Measurements from ENCODE around the gene MATN3. TPM values are rescaled to one million over a fixed set of nuclear protein-coding genes. Genes with fewer than 3 reads are reported as not detected.
A peak's percentile ranks its signal among the peaks of the same experiment; 100 is the strongest.

The MATN3 gene
- total and polyA plus RNA-seq, 2 of the 13 experiments (the other 11 are each of a cell fraction or from before 2014, with no cell fraction given), result 36.1 to 208 TPM

- TF ChIP-seq, protein P1, sequence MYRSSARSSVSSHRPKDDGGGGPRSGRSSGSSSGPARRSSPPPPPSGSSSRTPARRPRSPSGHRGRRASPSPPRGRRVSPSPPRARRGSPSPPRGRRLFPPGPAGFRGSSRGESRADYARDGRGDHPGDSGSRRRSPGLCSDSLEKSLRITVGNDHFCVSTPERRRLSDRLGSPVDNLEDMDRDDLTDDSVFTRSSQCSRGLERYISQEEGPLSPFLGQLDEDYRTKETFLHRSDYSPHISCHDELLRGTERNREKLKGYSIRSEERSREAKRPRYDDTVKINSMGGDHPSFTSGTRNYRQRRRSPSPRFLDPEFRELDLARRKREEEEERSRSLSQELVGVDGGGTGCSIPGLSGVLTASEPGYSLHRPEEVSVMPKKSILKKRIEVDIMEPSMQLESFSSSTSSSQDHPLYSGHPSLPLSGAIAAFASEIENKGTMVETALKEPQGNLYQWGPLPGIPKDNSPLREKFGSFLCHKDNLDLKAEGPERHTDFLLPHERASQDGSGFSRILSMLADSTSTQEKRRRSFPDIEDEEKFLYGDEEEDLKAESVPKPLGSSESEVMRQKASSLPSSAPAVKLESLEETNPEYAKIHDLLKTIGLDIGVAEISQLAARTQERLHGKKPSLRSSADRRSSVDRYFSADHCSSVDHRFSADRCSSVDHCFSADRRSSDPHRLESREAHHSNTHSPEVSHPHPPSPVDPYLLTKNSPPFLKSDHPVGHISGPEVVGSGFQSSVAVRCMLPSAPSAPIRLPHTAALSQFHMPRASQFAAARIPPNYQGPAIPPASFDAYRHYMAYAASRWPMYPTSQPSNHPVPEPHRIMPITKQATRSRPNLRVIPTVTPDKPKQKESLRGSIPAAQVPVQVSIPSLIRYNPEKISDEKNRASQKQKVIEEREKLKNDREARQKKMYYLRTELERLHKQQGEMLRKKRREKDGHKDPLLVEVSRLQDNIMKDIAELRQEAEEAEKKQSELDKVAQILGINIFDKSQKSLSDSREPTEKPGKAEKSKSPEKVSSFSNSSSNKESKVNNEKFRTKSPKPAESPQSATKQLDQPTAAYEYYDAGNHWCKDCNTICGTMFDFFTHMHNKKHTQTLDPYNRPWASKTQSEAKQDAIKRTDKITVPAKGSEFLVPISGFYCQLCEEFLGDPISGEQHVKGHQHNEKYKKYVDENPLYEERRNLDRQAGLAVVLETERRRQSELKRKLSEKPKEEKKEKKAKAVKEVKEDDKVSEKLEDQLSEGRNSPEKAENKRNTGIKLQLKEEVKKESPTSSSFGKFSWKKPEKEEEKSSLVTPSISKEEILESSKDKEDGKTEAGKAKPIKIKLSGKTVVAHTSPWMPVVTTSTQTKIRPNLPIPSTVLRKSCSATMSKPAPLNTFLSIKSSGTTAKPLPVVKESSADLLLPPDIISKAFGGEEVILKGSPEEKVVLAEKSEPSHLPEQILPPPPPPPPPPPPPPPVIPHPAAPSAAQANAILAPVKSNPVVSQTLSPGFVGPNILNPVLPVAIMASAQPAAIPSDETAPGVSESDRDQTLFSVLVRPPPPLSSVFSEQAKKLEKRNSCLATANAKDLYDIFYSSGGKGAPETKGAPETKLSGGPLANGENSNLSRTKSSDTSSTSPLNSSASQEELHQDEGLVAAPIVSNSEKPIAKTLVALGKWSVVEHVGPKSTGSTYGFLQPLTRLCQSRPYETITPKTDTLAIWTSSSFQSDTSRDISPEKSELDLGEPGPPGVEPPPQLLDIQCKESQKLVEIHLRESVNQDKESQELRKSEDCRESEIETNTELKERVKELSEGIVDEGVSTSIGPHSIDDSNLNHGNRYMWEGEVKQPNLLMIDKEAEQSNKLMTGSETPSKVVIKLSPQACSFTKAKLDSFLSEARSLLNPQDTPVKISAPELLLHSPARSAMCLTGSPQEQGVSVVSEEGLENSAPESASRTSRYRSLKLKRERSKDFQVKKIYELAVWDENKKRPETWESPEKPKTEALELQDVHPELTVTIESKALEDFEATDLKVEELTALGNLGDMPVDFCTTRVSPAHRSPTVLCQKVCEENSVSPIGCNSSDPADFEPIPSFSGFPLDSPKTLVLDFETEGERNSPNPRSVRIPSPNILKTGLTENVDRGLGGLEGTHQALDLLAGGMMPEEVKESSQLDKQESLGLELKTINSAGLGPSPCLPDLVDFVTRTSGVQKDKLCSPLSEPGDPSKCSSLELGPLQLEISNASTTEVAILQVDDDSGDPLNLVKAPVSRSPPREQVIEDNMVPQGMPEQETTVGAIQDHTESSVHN (CRISPR knock-in tag; IDR thresholded peaks at IDR 0.05), result no peak
- no peak for TF ChIP-seq ZNF878 (CRISPR knock-in tag; IDR thresholded peaks at IDR 0.05)
- no peak for TF ChIP-seq ZFYVE20 (CRISPR knock-in tag; IDR thresholded peaks at IDR 0.05; ENCODE audit: borderline replicate concordance, low read depth)
- TF ChIP-seq ZNF225 (CRISPR knock-in tag; IDR thresholded peaks at IDR 0.05), result no peak
- TF ChIP-seq ZSCAN9 (CRISPR knock-in tag; IDR thresholded peaks at IDR 0.05; ENCODE audit: borderline replicate concordance), result no peak
- peak; percentile 52; the same call in 1 of the 2 replicates for TF ChIP-seq NFKB2 (CRISPR knock-in tag; IDR thresholded peaks at IDR 0.05; ENCODE audit: borderline replicate concordance)
- TF ChIP-seq JDP2 (CRISPR knock-in tag; IDR thresholded peaks at IDR 0.05; ENCODE audit: borderline replicate concordance), result no peak
- TF ChIP-seq, protein P2, sequence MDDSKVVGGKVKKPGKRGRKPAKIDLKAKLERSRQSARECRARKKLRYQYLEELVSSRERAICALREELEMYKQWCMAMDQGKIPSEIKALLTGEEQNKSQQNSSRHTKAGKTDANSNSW (CRISPR knock-in tag; IDR thresholded peaks at IDR 0.05; ENCODE audit: borderline replicate concordance), result no peak
- TF ChIP-seq, protein P3, sequence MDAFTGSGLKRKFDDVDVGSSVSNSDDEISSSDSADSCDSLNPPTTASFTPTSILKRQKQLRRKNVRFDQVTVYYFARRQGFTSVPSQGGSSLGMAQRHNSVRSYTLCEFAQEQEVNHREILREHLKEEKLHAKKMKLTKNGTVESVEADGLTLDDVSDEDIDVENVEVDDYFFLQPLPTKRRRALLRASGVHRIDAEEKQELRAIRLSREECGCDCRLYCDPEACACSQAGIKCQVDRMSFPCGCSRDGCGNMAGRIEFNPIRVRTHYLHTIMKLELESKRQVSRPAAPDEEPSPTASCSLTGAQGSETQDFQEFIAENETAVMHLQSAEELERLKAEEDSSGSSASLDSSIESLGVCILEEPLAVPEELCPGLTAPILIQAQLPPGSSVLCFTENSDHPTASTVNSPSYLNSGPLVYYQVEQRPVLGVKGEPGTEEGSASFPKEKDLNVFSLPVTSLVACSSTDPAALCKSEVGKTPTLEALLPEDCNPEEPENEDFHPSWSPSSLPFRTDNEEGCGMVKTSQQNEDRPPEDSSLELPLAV (CRISPR knock-in tag; conservative IDR thresholded peaks at IDR 0.05; ENCODE audit: low read depth), result no peak
- TF ChIP-seq CCDC6 (CRISPR knock-in tag; IDR thresholded peaks at IDR 0.05), result peak; percentile 17; the same call in 1 of the 2 replicates
- TF ChIP-seq ATF7 (IDR thresholded peaks at IDR 0.05), result no peak
- no peak for TF ChIP-seq ATF7 (CRISPR knock-in tag; IDR thresholded peaks at IDR 0.05)
- TF ChIP-seq, protein P4, sequence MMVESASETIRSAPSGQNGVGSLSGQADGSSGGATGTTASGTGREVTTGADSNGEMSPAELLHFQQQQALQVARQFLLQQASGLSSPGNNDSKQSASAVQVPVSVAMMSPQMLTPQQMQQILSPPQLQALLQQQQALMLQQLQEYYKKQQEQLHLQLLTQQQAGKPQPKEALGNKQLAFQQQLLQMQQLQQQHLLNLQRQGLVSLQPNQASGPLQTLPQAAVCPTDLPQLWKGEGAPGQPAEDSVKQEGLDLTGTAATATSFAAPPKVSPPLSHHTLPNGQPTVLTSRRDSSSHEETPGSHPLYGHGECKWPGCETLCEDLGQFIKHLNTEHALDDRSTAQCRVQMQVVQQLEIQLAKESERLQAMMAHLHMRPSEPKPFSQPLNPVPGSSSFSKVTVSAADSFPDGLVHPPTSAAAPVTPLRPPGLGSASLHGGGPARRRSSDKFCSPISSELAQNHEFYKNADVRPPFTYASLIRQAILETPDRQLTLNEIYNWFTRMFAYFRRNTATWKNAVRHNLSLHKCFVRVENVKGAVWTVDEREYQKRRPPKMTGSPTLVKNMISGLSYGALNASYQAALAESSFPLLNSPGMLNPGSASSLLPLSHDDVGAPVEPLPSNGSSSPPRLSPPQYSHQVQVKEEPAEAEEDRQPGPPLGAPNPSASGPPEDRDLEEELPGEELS (CRISPR knock-in tag; IDR thresholded peaks at IDR 0.05), result 0 out of 2 replicates have a peak, but pooled peaks have one; percentile 23
- no peak for TF ChIP-seq MLX (CRISPR knock-in tag; IDR thresholded peaks at IDR 0.05)
- TF ChIP-seq NFYC (CRISPR knock-in tag; IDR thresholded peaks at IDR 0.05), result no peak
- TF ChIP-seq BRD4 (CRISPR knock-in tag; IDR thresholded peaks at IDR 0.05), result 0 out of 2 replicates have a peak, but pooled peaks have one; percentile 22
- no peak for TF ChIP-seq TCF12 (IDR thresholded peaks at IDR 0.05)
- TF ChIP-seq TCF12 (CRISPR knock-in tag; IDR thresholded peaks at IDR 0.05), result no peak
Observed at GRCh38 chr2:20005891-20006470, 6.5 kb downstream of the MATN3 start (continued).

Data from HepG2 (cell line).